Endothelial cell of umbilical vein (primary cell): ENCODE results near the gene TEX54. TPM values are rescaled to one million over a fixed set of nuclear protein-coding genes. Genes with fewer than 3 reads are reported as not detected.
"Not testable (repeated sequence)": the region's sequence is repeated elsewhere in the genome, so short reads cannot be mapped to it uniquely, and the experiment has no call there.

Experiments
- BruUV-seq: library from RNA; stranded (reverse); fragments of 400-500 nt; replicated peaks from 2 replicates; lab custom pipeline; 2021; lab: Mats Ljungman, UMichigan
- CTCF ChIA-PET: fragments of 300-600, 350-600 bp; sonication (Branson Sonifier 250); formaldehyde crosslinking; loops from one replicate; lab custom pipeline; 2021; ENCODE audit warnings: antibody characterized with exemption, inconsistent platforms; lab: Charles Lee
- POLR2A ChIA-PET: fragments of 300-600, 350-600 bp; sonication (Branson Sonifier 250); formaldehyde crosslinking; loops from one replicate; lab custom pipeline; 2021; ENCODE audit warnings: antibody characterized with exemption, inconsistent platforms; lab: Charles Lee
- DNase-seq: peaks from one replicate; pipeline ENCODE4 v3.0.0-alpha.2; 2011; ENCODE audit warnings: low read depth, low spot score
- FAIRE-seq: peaks from 2 replicates; lab custom pipeline; 2011; peaks lifted over from hg19 to GRCh38; lab: Jason Lieb, UNC
- H2AFZ ChIP-seq: 2 replicates; pipeline ENCODE4 v1.6.0; 2012; ENCODE audit warnings: low read depth, low read length, control low read depth, inconsistent platforms
- H3K27ac ChIP-seq: 2 replicates; pipeline ENCODE4 v1.5.1; 2011; ENCODE audit warnings: low read depth, mild to moderate bottlenecking, control low read depth, low read length, moderate library complexity; ENCODE audit not compliant: insufficient read depth
- H3K27me3 ChIP-seq, 2 experiments: 2 replicates each; pipeline versions ENCODE4 v1.6.0 to v1.6.1; 2011; ENCODE audit warnings: low read length in 2 of 2, mixed read lengths in 1 of 2; ENCODE audit not compliant: control insufficient read depth in 2 of 2, insufficient read depth in 2 of 2
- H3K36me3 ChIP-seq, 2 experiments: 2 replicates in 1 of 2; 3 replicates in 1 of 2; pipeline ENCODE4 v1.5.1; 2011; ENCODE audit warnings: low read length in 2 of 2, mild to moderate bottlenecking in 1 of 2, moderate library complexity in 1 of 2; ENCODE audit not compliant: control insufficient read depth in 2 of 2, insufficient read depth in 2 of 2; ENCODE audit errors: extremely low read depth in 1 of 2
- H3K4me1 ChIP-seq: 3 replicates; pipeline ENCODE4 v1.5.1; 2011; ENCODE audit warnings: mild to moderate bottlenecking, low read length; ENCODE audit not compliant: control insufficient read depth, insufficient read depth; ENCODE audit errors: extremely low read depth
- H3K4me2 ChIP-seq: 2 replicates; pipeline ENCODE4 v1.6.1; 2011; ENCODE audit warnings: low read length, control low read depth, mixed read lengths; ENCODE audit not compliant: insufficient read depth
- H3K4me3 ChIP-seq, 3 experiments: fragments of 200-600 bp in 1 of 3; sonication (generic), shearing (Covaris generic) in 1 of 3; replicated peaks in 1 of 3; 2 replicates each; pipeline ENCODE4 v1.5.1; 2011 to 2016; ENCODE audit warnings: control low read depth in 3 of 3, low read length in 3 of 3, mild to moderate bottlenecking in 2 of 3, inconsistent platforms in 1 of 3, low read depth in 1 of 3, moderate library complexity in 1 of 3; ENCODE audit not compliant: insufficient read depth in 1 of 3
- H3K79me2 ChIP-seq: 2 replicates; pipeline ENCODE4 v1.6.0; 2012; ENCODE audit warnings: low read length, inconsistent platforms; ENCODE audit not compliant: control insufficient read depth, insufficient read depth
- H3K9ac ChIP-seq: replicated peaks from 2 replicates; pipeline ENCODE3; 2011; ENCODE audit warnings: low read length, control low read depth; ENCODE audit not compliant: insufficient read depth; ENCODE audit errors: extremely low read depth
- H3K9me1 ChIP-seq: replicated peaks from 3 replicates; pipeline ENCODE4 v1.6.0; 2011; ENCODE audit warnings: mild to moderate bottlenecking, low read length; ENCODE audit not compliant: control insufficient read depth, insufficient read depth; ENCODE audit errors: extremely low read depth
- H3K9me3 ChIP-seq: replicated peaks from 2 replicates; pipeline ENCODE4 v1.5.1; 2012; ENCODE audit warnings: low read length, inconsistent platforms; ENCODE audit not compliant: control insufficient read depth, insufficient read depth
- H4K20me1 ChIP-seq: replicated peaks from 2 replicates; pipeline ENCODE3; 2011; ENCODE audit warnings: mild to moderate bottlenecking, low read length; ENCODE audit not compliant: control insufficient read depth, insufficient read depth; ENCODE audit errors: extremely low read depth
- EZH2 ChIP-seq: IDR thresholded peaks from 2 replicates; pipeline ENCODE4 v1.6.1; 2012; ENCODE audit warnings: borderline replicate concordance, low read depth, mild to moderate bottlenecking, moderate library complexity, low read length, inconsistent platforms; ENCODE audit not compliant: severe bottlenecking
- FOS ChIP-seq: IDR thresholded peaks from 2 replicates; pipeline ENCODE4 v1.6.1; 2011; ENCODE audit warnings: mild to moderate bottlenecking, low read length, moderate library complexity, borderline replicate concordance; ENCODE audit not compliant: insufficient read depth
- GATA2 ChIP-seq: IDR thresholded peaks from 2 replicates; pipeline ENCODE4 v1.7.0; 2011; ENCODE audit warnings: low read depth, mild to moderate bottlenecking, moderate library complexity, mixed read lengths, low read length; ENCODE audit not compliant: insufficient read length, insufficient read depth
- JUN ChIP-seq: IDR thresholded peaks from 2 replicates; pipeline ENCODE4 v1.6.1; 2011; ENCODE audit warnings: borderline replicate concordance, low read depth; ENCODE audit not compliant: insufficient read length, insufficient read depth
- MYC ChIP-seq: IDR thresholded peaks from one replicate; pipeline ENCODE4 v1.6.1; 2011; ENCODE audit warnings: mild to moderate bottlenecking, low read depth, low read length
- POLR2A ChIP-seq: IDR thresholded peaks from 2 replicates; pipeline ENCODE4 v1.6.1; 2012; ENCODE audit warnings: low read depth, mild to moderate bottlenecking, control low read depth, low read length
- POLR2AphosphoS5 ChIP-seq: IDR thresholded peaks from 2 replicates; pipeline ENCODE4 v1.6.1; 2012; ENCODE audit warnings: low read depth, mild to moderate bottlenecking, control low read depth, low read length, moderate library complexity; ENCODE audit not compliant: insufficient read depth
- dilution Hi-C: fragments of 300-500 bp; cut with MboI; formaldehyde crosslinking; loops from one replicate; pipeline ENCODE4 v1.15.0; 2019; ENCODE audit warnings: low sequenced_read_pairs; ENCODE audit not compliant: extremely low pct_ligation_motif_present
- intact Hi-C: fragments of 100-400 bp; cut with micrococcal nuclease; formaldehyde crosslinking; loops from one replicate; pipeline ENCODE4 v1.10.0; 2022
- polyA plus RNA-seq, 4 experiments: library from polyadenylated mRNA; depleted of rRNA in 3 of 4; stranded (reverse) in 3 of 4; unstranded in 1 of 4; fragments of >200 nt; gene quantifications; 2 replicates each; pipeline versions ENCODE4 v1.2.1 to v1.2.3, GENCODE V29; 2011 to 2012; ENCODE audit warnings: missing spikeins in 1 of 4
- total RNA-seq: library from RNA; stranded (reverse); gene quantifications from 2 replicates; pipeline ENCODE4 v1.2.3, GENCODE V29; 2021
- TF ChIP-seq, protein P1 (sequence below): IDR thresholded peaks from 2 replicates; pipeline ENCODE4 v1.6.1; 2011; ENCODE audit not compliant: insufficient read depth, insufficient read length
- TF ChIP-seq, protein P2 (sequence below), 2 donors: IDR thresholded peaks; 1 replicate in 1 of 2; 2 replicates in 1 of 2; pipeline ENCODE4 v1.5.1; 2011; ENCODE audit warnings: low read length in 2 of 2, mild to moderate bottlenecking in 2 of 2, moderate library complexity in 2 of 2, control low read depth in 1 of 2, inconsistent platforms in 1 of 2, low read depth in 1 of 2; ENCODE audit not compliant: insufficient read depth in 1 of 2; ENCODE audit errors: extremely low read depth in 1 of 2

Gene TEX54
- total and polyA plus RNA-seq, 2 donors (not counting 3 experiments of a cell fraction or from before 2014, with no cell fraction given): not detected

DNA sequence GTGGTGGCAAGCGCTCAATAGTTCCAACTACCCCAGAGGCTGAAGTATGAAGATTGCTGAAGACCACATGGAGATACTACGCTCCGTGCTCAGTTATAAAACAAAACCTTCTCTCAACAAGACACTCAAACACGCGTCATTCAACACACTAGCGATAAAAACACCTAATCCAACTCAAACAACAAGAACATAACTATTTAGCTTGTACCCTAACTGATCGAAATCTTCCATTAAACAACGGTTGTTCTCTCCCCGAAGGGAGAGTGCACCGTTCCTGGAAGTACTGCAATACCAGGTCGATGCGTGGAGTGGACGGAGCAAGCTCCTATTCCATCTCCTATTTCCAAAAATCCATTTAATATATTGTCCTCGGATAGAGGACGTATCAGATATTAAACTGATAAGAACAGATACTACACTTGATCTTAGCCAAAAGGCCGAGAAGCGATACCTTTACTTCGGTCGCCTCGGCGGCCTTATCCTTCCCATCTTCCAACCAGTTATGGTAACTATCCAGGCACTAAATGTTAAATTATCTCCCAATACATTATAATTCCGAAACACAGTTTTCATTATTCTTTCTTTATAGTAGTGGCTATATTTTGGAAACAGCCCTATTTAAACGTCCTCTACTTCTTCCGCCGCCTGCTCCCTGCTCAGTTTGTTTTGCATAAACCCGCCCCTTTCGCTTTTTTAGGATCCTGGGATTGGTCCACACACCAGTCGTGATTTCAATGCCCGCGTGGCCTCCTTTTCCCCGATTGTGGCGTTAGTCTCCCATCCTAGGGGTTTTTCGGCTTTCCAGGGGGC is 8.9 kb upstream of the TEX54 start:
- H2AFZ ChIP-seq: peak overlapping the region; percentile 76
- TF ChIP-seq, protein P1, sequence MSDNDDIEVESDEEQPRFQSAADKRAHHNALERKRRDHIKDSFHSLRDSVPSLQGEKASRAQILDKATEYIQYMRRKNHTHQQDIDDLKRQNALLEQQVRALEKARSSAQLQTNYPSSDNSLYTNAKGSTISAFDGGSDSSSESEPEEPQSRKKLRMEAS: peak; percentile 75
- TF ChIP-seq, protein P2, sequence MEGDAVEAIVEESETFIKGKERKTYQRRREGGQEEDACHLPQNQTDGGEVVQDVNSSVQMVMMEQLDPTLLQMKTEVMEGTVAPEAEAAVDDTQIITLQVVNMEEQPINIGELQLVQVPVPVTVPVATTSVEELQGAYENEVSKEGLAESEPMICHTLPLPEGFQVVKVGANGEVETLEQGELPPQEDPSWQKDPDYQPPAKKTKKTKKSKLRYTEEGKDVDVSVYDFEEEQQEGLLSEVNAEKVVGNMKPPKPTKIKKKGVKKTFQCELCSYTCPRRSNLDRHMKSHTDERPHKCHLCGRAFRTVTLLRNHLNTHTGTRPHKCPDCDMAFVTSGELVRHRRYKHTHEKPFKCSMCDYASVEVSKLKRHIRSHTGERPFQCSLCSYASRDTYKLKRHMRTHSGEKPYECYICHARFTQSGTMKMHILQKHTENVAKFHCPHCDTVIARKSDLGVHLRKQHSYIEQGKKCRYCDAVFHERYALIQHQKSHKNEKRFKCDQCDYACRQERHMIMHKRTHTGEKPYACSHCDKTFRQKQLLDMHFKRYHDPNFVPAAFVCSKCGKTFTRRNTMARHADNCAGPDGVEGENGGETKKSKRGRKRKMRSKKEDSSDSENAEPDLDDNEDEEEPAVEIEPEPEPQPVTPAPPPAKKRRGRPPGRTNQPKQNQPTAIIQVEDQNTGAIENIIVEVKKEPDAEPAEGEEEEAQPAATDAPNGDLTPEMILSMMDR (IDR thresholded peaks at IDR 0.05; ENCODE audit: extremely low read depth in 1 of 2, insufficient read depth in 1 of 2, low read depth in 1 of 2, low read length in 2 of 2): no peak
- TF ChIP-seq MYC: no peak
- TF ChIP-seq JUN: peak; percentile 42
- TF ChIP-seq GATA2: peak; percentile 66
- peak; percentile 100 for TF ChIP-seq POLR2A
- TF ChIP-seq EZH2: no peak
- no peak for TF ChIP-seq FOS
- TF ChIP-seq POLR2AphosphoS5: peak; percentile 100
- H3K36me3 ChIP-seq: peaks cover 0 to 2% of the 10 kb centered on the region in 2 experiments
- intact Hi-C loops (loop anchor here (1.0 to 5.0 kb wide), 6 partner anchors 9 to 289 kb away; partner anchors contain the start of genes HNRNPUL2, STX5, TEX54 and TUT1), dilution Hi-C loops (no loop called here)
- H3K4me3 ChIP-seq: peak overlapping the region in 2 of 3 experiments; percentile 9 to 15
- FAIRE-seq: peak; percentile 100
- BruUV-seq: TSS peak; percentile 97
- ChIA-PET POLR2A (interaction anchor here (0.6 to 3.4 kb wide), 55 partner anchors 9 to 1508 kb away, joined by 3 to 186 read pairs (median 4); partner anchors contain the start of genes C11orf98, CSKMT, EEF1G and GANAB), CTCF (interaction anchor here (1.0 to 3.0 kb wide), 3 partner anchors 40 to 447 kb away, joined by 5 to 27 read pairs (median 7); partner anchors contain the start of genes SLC3A2 and TMEM179B)
- no peaks in the 10 kb centered on the region for H3K9me3 ChIP-seq
- peak overlapping the region; percentile 83 for H3K9ac ChIP-seq
- peak overlapping the region; percentile 26 for H3K4me2 ChIP-seq
- peaks cover 7% of the 10 kb centered on the region for H3K4me1 ChIP-seq
- H4K20me1 ChIP-seq: no peaks in the 10 kb centered on the region
- DNase-seq: peak; percentile 99
- H3K27me3 ChIP-seq: no peaks in the 10 kb centered on the region
- peaks cover 19% of the 10 kb centered on the region for H3K79me2 ChIP-seq
- H3K27ac ChIP-seq: peak overlapping the region; percentile 89
- H3K9me1 ChIP-seq: no peaks in the 10 kb centered on the region

DNA sequence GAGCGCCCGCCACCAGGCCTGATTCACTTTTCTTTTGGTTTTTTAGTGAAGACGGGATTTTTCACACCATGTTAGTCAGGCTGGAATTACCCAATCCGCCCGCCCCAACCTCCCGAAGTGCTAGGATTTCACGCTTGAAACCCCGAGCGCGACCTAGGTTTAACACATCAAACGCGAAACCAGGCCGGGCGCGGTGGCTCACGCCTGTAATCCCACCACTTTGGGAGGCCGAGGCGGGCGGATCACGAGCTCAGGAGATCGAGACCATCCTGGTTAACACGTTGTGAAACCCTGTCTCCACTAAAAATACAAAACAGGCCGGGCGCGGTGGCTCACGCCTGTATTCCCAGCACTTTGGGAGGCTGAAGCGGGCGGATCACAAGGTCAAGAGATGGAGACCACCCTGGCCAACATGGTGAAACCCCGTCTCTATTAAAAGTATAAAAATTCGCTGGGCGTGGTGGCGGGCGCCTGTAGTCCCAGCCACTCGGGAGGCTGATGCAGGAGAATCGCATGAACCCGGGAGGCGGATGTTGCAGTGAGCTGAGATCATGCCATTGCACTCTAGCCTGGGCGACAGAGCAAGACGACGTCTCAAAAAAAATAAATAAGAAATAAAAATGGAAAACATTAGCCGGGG is 8.2 kb upstream of the TEX54 start:
- H3K36me3 ChIP-seq, dilution Hi-C loops, FAIRE-seq, H3K9me1 ChIP-seq, H3K4me1 ChIP-seq, H4K20me1 ChIP-seq, H3K9me3 ChIP-seq, BruUV-seq, DNase-seq, H3K27me3 ChIP-seq: not testable (repeated sequence)
- H3K9ac ChIP-seq: peak overlapping the region; percentile 79
- intact Hi-C loops: loop anchor here (1.0 to 5.0 kb wide), 5 partner anchors 9 to 289 kb away; partner anchors contain the start of genes HNRNPUL2, STX5, TEX54 and TUT1
- POLR2A ChIA-PET: interaction anchor here (0.6 to 3.4 kb wide), 56 partner anchors 9 to 840 kb away, joined by 3 to 186 read pairs (median 4); partner anchors contain the start of genes C11orf98, CSKMT, EEF1G and GANAB
- H3K27ac ChIP-seq: peak overlapping the region; percentile 74
- CTCF ChIA-PET: interaction anchor here (1.0 to 3.0 kb wide), 3 partner anchors 41 to 446 kb away, joined by 5 to 27 read pairs (median 7); partner anchors contain the start of genes SLC3A2 and TMEM179B
- peak overlapping the region; percentile 19 for H2AFZ ChIP-seq
- H3K4me2 ChIP-seq: peak overlapping the region; percentile 89
- peak overlapping the region; percentile 24 to 90 (median 84) for H3K4me3 ChIP-seq
- H3K79me2 ChIP-seq: peaks cover 25% of the 10 kb centered on the region
